NT2/D1 (cell line): ENCODE measurements around the gene ECSCR.

Experiments used
- DNase-seq: peaks from one replicate; pipeline ENCODE4 v3.0.0-alpha.2; 2011; ENCODE audit warnings: low read depth, low spot score
- H3K27me3 ChIP-seq: 2 replicates; pipeline ENCODE4 v1.6.0; 2011; ENCODE audit warnings: mild to moderate bottlenecking; ENCODE audit not compliant: insufficient read length, insufficient read depth
- H3K36me3 ChIP-seq: 2 replicates; pipeline ENCODE4 v1.6.1; 2011; ENCODE audit warnings: mild to moderate bottlenecking, low read length, mixed read lengths; ENCODE audit not compliant: insufficient read depth, insufficient read length
- H3K4me1 ChIP-seq: 2 replicates; pipeline ENCODE4 v1.5.1; 2011; ENCODE audit not compliant: insufficient read depth, insufficient read length
- H3K4me3 ChIP-seq: 2 replicates; pipeline ENCODE4 v1.5.1; 2011; ENCODE audit warnings: low read depth; ENCODE audit not compliant: insufficient read length
- H3K9ac ChIP-seq: 2 replicates; pipeline ENCODE4 v1.6.0; 2011; ENCODE audit warnings: low read depth; ENCODE audit not compliant: insufficient read length
- H3K9me3 ChIP-seq: 2 replicates; pipeline ENCODE4 v1.5.1; 2011; ENCODE audit warnings: mild to moderate bottlenecking, low read length; ENCODE audit not compliant: insufficient read depth
- SUZ12 ChIP-seq: IDR thresholded peaks from 2 replicates; pipeline ENCODE4 v1.6.1; 2011; ENCODE audit not compliant: insufficient read length, insufficient read depth; ENCODE audit errors: extremely low read depth
- YY1 ChIP-seq: IDR thresholded peaks from 2 replicates; pipeline ENCODE4 v1.6.1; 2011; ENCODE audit not compliant: insufficient read length, insufficient read depth
- ZNF274 ChIP-seq: IDR thresholded peaks from 2 replicates; pipeline ENCODE4 v1.6.1; 2011; ENCODE audit warnings: mild to moderate bottlenecking, low read depth, low read length

The ECSCR gene

DNA sequence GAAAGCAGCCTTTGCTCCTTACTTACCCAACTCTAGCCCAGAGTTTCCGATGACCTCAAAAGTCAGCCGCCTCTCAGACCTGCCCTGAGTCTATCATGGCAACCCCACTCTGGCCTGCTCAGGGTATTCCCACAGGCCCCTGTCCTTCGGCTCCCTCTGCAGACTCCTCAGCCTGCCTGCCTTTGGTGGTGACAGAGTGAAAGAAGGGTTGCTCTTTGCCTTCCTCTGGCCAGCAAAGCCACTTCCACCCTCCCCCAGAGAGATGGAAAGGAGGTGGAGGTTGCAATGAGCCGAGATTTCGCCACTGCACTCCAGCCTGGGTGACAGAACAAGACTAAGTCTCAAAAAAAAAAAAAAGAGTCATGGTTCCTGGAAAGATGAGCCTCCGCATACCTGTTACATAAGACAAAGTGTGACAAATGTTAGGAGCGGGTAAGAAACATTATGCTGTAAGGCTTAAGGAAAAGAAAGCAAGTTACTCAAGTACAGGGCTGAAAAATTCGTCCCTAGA, 5.9 kb upstream of the ECSCR start:
- Histone ChIP-seq H3K4me1 (peaks cover 16% of the 10 kb centered on the region), H3K36me3 (no peaks in the 10 kb centered on the region)
- DNase-seq = no peak

GRCh38 chr5:139461698-139462097, 845 bp downstream of the ECSCR start:
- DNase-seq = no peak
- no peak for TF ChIP-seq YY1
- no peak for TF ChIP-seq ZNF274
- TF ChIP-seq SUZ12 = no peak
- H3K36me3 ChIP-seq = peaks cover 3% of the 10 kb centered on the region
- no peaks in the 10 kb centered on the region for H3K9me3 ChIP-seq
- peaks cover 15% of the 10 kb centered on the region for H3K4me1 ChIP-seq
- no peaks in the 10 kb centered on the region for H3K27me3 ChIP-seq
- no peak overlapping the region for H3K4me3 ChIP-seq
- no peak overlapping the region for H3K9ac ChIP-seq

More for the DNA sequence above, 5.9 kb upstream of the ECSCR start:
- TF ChIP-seq SUZ12 (no peak), ZNF274 (no peak), YY1 (no peak)
- Histone ChIP-seq H3K27me3 (no peaks in the 10 kb centered on the region), H3K9me3 (no peaks in the 10 kb centered on the region), H3K9ac (no peak overlapping the region), H3K4me3 (no peak overlapping the region)

- TF ChIP-seq ZNF274 (no peak), SUZ12 (no peak), YY1 (no peak)
- no peak for DNase-seq
- Histone ChIP-seq H3K4me3 (no peak overlapping the region), H3K4me1 (peaks cover 15% of the 10 kb centered on the region), H3K36me3 (peaks cover 3% of the 10 kb centered on the region), H3K9me3 (no peaks in the 10 kb centered on the region), H3K27me3 (no peaks in the 10 kb centered on the region), H3K9ac (no peak overlapping the region)
Observed at GRCh38 chr5:139461176-139461575, 1.4 kb downstream of the ECSCR start.

- Histone ChIP-seq H3K9me3 (no peaks in the 10 kb centered on the region), H3K27me3 (no peaks in the 10 kb centered on the region), H3K36me3 (peaks cover 3% of the 10 kb centered on the region), H3K4me3 (no peak overlapping the region), H3K9ac (no peak overlapping the region), H3K4me1 (peaks cover 15% of the 10 kb centered on the region)
- TF ChIP-seq ZNF274 (no peak), YY1 (no peak), SUZ12 (no peak)
- no peak for DNase-seq
Observed at GRCh38 chr5:139460455-139460854, 2.1 kb downstream of the ECSCR start.

GRCh38 chr5:139459451-139459934, 3.0 kb downstream of the ECSCR start:
- H3K4me1 ChIP-seq = peaks cover 15% of the 10 kb centered on the region
- H3K9ac ChIP-seq = no peak overlapping the region
- no peak overlapping the region for H3K4me3 ChIP-seq
- DNase-seq = no peak
- peaks cover 3% of the 10 kb centered on the region for H3K36me3 ChIP-seq
- no peaks in the 10 kb centered on the region for H3K27me3 ChIP-seq
- no peaks in the 10 kb centered on the region for H3K9me3 ChIP-seq
- TF ChIP-seq ZNF274 (no peak), YY1 (no peak), SUZ12 (no peak)

DNA sequence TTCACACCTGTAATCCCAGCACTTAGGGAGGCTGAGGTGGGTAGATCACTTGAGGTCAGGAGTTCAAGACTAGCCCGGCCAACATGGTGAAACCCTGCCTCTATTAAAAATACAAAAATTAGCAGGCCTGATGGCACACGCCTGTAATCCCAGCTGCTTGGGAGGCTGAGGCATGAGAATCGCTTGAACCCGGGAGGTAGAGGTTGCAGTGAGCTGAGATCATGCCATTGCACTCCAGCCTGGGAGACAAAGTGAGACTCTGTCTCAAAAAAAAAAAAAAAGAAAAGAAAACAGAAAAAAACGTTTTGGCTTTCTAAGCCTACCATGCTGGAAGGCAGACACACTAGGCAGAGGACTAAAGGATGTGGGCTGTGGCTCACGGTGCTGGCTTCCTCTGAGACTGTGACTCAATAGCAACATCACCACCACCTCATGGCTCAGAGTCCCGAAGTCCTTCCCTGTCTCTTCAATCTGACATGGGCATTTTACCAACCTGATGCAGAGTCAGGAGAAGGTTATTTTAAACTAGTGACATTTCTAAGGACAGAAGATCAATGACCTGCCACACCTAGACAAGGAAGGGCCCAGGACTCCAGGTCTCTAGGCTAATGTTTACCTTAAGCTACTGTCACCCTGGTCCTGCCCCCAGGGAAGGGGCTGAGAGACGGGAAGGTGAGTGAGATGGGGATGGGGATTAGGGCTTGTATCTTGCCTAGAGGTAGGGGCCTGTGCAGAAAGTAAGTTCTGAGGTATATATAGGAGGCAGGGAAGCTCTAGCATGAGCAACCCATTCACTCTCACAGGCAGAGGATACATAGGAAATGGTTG, 3.7 kb downstream of the ECSCR start:
- Histone ChIP-seq H3K9me3 (no peaks in the 10 kb centered on the region), H3K36me3 (peaks cover 6% of the 10 kb centered on the region), H3K4me1 (peaks cover 15% of the 10 kb centered on the region), H3K4me3 (no peak overlapping the region), H3K27me3 (no peaks in the 10 kb centered on the region), H3K9ac (no peak overlapping the region)
- DNase-seq = no peak
- no peak for TF ChIP-seq SUZ12

DNA sequence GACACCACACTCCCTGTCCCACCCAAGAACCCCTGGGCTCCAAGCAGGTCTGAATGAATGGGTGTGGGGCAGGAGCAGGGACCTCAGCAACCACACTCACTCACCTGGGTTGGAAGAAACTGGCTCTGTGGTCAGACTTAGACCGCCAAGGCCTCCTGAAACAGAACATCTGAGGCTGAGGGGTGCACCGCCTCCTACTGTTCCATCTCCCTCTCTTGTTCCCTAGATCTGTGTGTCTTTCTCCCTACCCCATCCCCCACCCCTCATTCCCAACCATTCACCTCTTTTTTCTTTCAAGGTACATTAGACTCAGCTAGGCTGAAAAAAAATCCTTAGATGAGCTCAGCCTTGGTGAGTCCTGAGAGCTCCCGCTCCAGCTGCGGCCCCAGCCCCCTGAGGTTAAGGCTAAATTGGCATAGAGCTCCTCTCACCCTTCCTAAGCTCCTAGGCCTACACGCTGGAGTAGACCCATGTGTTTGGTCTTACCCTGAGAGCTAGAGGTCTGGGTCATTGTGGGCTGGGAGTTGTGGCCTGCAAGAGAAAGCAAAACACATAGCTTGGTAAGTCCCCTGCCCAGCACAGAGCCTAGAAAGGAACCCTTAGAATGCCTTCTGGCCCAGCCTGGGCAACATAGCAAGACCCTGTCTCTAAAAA, 4.8 kb downstream of the ECSCR start:
- Histone ChIP-seq H3K36me3 (peaks cover 9% of the 10 kb centered on the region), H3K27me3 (no peaks in the 10 kb centered on the region), H3K9me3 (no peaks in the 10 kb centered on the region), H3K4me3 (no peak overlapping the region), H3K9ac (no peak overlapping the region), H3K4me1 (peaks cover 15% of the 10 kb centered on the region)
- no peak for DNase-seq
- TF ChIP-seq SUZ12 (no peak), YY1 (no peak), ZNF274 (no peak)
